ENCODE data around the gene HGS.

GRCh38 chr17:81707725-81708646 is 24.2 kb downstream of the HGS start:
- TF ChIP-seq CTCF (IDR thresholded peaks at IDR 0.05) (no peak), POLR2A (IDR thresholded peaks at IDR 0.05) (no peak)

All from thyroid gland (tissue), 4 donors.